Measurements from ENCODE around the gene KIF22.

Gene KIF22

GRCh38 chr16:29841631-29842030, 51.1 kb downstream of the KIF22 start:
- DNase-seq (ENCODE audit: low spot score), result no peak

DNA sequence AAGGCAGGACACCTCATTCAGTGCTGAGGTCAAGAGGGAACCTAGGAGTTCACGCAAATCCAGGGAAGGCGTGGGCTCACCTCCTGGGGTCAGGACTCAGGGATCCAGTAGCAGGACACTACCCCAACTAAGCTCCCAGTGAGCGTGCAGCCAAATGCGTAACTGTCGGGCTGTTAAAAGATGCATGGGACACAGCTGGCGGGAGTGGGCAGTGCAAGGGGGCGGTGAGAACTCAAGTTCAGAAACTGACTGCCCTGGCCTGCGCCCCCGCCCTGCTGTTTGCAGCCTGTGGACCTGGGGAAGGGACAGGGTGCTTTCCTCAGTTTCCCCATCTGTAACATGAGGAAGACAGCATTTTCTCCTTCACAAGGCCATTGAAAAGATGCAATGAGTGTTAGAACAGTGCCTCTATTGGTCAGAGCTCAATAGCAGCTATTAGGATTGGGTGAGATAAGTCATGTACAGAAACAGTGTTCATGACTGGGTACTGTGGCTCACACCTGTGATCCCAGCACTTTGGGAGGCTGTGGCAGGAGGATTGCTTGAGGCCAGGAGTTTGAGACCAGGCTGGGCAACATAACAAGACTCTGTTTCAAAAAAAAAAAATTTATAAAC, 52.3 kb downstream of the KIF22 start:
- DNase-seq (ENCODE audit: low spot score), result no peak

GRCh38 chr16:29843931-29844330, 53.4 kb downstream of the KIF22 start:
- no peak for DNase-seq (ENCODE audit: low spot score)

DNA sequence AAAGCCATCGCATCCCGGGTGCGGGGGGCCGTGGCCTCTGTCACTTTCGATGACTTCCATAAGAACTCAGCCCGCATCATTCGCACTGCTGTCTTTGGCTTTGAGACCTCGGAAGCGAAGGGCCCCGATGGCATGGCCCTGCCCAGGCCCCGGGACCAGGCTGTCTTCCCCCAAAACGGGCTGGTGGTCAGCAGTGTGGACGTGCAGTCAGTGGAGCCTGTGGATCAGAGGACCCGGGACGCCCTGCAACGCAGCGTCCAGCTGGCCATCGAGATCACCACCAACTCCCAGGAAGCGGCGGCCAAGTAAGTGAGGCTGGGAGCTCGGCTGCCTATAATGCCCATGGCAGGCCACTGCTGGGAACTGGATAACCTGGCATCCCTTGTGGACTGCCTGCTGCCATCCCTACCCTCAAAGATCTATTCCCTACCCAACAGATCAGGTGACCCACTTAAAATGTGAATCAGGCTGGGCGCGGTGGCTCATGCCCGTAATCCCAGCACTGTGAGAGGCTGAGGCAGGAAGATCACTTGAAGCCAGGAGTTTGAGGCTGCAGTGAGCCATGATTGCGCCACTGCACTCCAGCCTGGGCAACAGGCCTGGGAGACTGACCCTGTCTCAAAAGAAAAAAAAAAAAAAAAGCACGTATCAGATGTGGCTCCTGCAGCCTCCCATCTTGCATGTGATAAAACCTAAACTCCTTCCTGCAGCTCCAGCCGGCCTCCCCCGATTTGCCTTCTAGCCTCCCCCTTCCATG, 54.2 kb downstream of the KIF22 start:
- DNase-seq (ENCODE audit: low spot score), result no peak

DNA sequence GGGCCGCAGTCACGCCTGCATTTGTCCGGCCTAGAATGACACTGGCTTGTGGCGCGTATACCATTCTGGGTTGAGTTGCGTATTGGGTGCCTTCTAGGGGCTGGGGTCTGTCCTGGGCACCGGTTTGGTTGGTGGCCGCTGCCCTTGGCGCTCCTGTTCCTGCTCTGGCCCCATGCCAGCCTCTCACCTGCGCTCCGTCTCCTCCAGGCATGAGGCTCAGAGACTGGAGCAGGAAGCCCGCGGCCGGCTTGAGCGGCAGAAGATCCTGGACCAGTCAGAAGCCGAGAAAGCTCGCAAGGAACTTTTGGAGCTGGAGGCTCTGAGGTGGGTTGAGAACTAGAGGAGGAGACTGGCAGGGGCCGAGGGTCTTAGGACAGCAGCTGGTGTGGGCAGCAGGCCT, 55.1 kb downstream of the KIF22 start:
- no peak for DNase-seq (ENCODE audit: low spot score)

- peak; percentile 84 for DNase-seq (ENCODE audit: low spot score)
Measured at GRCh38 chr16:29848420-29849297, 58.1 kb downstream of the KIF22 start.

DNA sequence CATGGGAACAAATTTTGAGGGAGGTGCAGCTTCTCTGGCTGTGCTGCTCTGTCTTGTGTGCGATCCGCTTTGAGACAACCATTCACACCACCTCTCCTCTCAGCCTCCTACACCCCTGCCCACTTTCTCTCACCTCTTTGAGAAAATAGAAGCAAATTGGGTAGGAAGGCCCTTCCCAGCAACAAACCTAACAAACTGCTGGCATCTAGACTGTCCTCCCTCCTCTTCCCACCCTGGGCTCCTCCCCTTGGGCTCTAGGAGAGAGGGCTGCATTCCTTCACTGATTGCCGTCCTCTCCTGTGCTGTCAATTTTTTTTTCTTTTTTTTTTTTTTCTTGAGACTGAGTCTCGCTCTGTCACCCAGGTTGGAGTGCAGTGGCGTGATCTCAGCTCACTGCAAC, 59.0 kb downstream of the KIF22 start:
- peak; percentile 60 for DNase-seq (ENCODE audit: low spot score)

DNA sequence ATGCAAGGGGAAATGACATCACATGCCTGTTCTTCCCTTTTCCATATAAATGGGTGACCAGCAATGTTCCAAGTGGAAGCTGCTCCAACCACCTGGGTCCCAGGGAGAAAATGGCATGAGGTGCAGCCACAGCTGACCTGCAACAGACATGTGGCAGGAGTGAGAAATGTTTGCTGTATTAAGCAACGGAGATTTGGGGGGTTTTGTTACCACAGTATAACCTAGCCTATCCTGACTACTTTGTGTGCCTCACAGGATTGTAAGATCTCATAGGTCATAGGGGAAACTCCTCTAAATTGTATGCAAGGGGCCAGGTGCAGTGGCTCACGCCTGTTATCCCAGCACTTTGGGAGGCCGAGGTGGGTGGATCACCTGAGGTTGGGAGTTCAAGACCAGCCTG, 60.4 kb downstream of the KIF22 start:
- DNase-seq (ENCODE audit: low spot score), result no peak

DNA sequence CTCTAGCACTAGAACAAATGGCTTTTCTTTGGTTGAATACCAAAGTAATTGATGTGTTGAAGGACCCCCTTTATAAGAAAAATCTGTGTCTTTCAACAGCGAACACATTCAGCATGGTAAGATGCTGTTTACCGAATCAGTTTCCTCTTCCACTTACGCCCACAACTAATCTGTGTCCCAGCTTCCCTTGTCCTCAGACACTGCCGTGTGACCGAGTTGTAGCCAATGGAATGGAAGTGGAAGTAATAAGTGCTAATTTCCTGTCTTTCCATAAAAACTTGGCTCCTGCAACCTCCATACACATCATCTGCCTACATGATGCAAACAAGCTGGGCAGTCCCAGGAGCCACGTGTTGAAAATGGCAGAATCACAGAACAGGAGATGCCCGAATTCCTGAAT, 62.1 kb downstream of the KIF22 start:
- no peak for DNase-seq (ENCODE audit: low spot score)

- DNase-seq (ENCODE audit: low spot score), result no peak
Measured at GRCh38 chr16:29854520-29855100, 64.1 kb downstream of the KIF22 start.
